GM19193 (cell line): Measurements from ENCODE around the gene GJC1.

Experiments used
- POLR2A ChIP-seq: IDR thresholded peaks from 4 replicates; pipeline ENCODE4 v1.6.1; 2011; ENCODE audit not compliant: insufficient read depth, insufficient read length; ENCODE audit errors: extremely low read depth

GJC1 gene

DNA sequence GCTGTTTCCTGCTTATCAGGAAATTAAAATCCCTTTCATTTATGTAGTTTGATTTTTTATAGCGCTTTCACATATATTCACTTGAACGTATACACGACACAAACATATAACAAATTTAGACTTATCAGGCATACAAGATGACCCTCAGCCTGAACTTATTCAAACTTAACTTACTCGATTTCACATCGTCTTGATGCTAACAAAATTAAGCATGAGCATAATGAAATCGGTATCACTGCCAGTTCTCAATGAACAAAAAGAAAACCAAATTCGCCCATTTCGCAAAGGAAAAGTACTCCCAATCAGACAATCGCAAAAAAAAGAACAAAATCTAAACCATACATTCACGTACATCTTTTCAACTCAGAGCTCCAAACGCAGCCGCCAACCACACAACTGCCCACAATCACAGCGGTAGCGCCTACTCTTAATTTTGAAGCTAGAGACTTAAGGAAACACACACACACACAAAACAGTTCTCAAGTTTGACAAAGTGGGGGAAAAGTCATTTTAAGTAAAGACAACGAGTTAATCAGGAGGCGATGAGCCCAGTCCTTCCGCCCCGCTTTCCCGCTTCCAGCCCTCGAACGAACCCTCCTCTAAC is 1.1 kb downstream of the GJC1 start:
- no peak for TF ChIP-seq POLR2A

GRCh38 chr17:44827863-44828262 is 2.2 kb downstream of the GJC1 start:
- no peak for TF ChIP-seq POLR2A

DNA sequence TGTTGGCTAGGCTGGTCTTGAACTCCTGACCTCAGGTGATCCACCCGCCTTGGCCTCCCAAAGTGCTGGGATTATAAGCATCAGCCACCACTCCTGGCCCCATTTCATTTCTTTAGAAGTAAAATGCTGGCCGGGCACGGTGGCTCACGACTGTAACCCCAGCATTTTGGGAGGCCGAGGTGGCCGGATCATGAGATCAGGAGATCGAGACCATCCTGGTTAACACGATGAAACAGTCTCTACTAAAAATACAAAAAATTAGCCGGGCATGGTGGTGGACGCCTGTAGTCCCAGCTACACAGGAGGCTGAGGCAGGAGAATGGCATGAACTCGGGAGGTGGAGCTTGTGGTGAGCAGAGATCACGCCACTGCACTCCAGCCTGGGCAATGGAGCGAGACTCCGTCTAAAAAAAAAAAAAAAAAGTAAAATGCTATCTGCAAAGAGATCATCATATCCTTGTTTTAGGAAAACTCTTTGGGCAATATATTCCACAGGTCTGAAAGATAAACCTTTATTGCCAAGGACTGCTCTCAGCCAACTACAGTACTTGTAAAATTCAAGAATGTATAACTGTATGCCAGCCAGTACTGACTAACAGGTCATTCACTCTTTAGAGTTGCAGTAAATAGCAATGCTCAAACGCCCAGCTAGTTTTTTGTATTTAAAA is 3.8 kb downstream of the GJC1 start:
- TF ChIP-seq POLR2A, result no peak

DNA sequence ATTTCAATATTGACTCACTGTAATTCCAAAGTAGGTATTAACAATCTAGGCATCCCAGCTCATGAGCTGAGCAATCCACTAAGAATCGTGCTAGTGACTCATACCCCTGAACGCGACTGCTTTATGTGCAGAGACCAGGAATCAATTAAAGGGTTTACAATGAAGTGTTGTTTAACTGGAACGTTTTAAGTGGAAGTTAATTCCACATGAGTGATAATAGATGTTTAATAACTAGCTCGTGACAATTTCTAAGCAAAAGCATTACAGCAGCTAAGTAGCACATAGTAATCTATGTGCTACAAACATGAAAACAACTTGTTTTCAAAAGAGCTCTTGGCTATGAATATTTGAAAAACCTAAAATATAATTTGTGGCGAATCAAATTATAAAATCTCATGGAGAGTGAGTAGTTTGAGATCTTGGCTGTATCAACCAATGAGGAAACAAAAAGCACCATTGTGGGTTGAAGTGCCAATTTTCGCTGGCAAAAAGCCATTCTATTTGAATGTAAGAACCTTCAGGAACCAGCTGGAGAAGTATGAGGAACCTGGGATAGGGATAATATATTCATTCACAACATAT is 9.4 kb downstream of the GJC1 start:
- TF ChIP-seq POLR2A, result no peak

- TF ChIP-seq POLR2A, result no peak
These were observed 17.8 kb downstream of the GJC1 start for GRCh38 chr17:44812263-44812662.

DNA sequence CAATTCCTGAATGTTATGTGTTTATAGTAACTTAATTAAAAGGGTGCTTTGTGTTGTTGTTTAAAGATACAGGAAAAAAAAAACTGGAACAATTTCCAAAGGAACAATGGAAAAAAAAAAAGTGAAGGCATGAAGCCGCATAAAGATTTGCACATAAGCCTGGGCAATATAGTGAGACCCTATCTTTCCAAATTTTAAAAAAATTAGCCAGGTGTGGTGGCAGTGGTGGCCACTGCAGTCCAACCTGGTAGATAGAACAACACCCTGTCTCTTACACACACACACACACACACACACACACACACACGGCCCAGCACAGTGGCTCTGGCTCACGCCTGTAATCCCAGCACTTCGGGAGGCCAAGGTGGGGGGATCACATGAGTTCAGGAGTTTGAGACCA is 21.9 kb downstream of the GJC1 start:
- TF ChIP-seq POLR2A, result no peak

GRCh38 chr17:44807817-44808155 is 22.3 kb downstream of the GJC1 start:
- no peak for TF ChIP-seq POLR2A

GRCh38 chr17:44807093-44807816 is 22.8 kb downstream of the GJC1 start:
- no peak for TF ChIP-seq POLR2A

GRCh38 chr17:44804302-44805089 is 25.6 kb downstream of the GJC1 start:
- TF ChIP-seq POLR2A, result no peak

DNA sequence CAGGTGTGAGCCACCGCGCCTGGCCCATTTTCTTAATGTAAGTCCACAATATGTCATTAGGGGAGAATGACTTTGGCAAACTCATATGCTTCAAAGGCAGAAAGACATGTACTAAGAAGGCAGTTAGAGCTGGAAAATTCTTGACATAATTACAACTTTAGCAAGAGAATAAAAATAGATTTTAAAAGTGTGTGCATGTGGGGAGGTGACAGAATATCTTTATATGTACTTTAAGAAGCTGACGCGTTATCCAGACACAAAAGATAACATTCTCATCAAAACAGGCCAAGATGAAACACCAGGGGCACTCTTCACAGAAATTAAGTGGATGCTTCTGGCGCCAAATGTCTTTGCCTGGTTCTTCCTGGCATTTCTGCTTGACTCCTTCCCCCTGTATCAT is 28.2 kb downstream of the GJC1 start:
- TF ChIP-seq POLR2A, result no peak

DNA sequence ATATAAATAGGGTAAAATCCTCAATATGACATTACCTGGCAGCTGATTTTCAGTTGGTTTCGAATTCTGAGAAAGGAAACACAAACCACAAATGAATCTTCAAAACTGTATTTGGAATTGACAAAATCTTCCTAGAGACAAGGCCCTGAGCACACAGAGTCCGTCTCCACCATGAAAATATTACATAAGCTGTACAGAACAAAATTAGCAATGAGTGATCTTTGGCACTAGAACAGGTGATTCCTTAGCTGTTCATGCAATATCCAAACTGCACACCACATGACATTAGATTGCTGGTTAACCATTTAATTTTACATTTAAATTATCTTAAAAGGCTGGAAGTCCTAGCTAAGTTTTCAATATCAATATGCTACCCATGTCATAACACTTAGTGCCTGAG is 31.7 kb downstream of the GJC1 start:
- TF ChIP-seq POLR2A, result no peak

DNA sequence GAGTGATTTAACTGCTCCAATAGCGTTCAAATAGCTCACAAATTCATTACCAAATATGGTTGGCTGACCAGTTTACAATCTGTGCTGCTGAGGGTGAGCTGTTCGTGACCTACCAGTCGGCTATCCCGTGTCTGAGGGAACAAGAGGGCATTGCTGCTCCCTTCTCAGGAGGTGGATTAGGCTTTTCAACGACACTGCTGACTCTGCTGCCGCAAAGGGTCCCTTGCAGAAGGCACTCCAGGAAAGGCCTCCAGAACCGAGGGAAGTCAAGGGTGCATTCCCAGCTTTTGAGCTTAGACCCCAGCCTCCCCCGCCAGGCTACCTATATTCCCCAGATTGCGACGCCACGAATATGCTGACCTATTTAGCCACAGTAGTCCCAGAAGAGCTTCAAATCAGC is 32.3 kb downstream of the GJC1 start:
- TF ChIP-seq POLR2A, result no peak

DNA sequence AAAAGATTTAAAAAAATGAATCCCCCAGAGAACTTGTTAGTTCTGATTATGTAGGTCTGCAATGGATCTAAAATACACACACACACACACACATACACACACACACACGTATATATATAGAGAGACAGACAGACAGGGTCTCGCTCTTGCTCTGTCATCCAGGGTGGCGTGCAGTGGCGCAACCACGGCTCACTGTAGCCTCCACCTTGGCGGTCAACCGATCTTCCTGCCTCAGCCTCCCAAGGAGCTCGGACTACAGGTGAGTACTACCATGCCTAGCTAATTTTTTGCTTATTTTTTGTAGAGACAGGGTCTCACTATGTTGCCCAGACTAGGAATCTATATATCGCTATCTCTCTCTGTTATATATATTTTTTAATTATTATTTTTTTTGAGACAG is 33.4 kb downstream of the GJC1 start:
- no peak for TF ChIP-seq POLR2A

DNA sequence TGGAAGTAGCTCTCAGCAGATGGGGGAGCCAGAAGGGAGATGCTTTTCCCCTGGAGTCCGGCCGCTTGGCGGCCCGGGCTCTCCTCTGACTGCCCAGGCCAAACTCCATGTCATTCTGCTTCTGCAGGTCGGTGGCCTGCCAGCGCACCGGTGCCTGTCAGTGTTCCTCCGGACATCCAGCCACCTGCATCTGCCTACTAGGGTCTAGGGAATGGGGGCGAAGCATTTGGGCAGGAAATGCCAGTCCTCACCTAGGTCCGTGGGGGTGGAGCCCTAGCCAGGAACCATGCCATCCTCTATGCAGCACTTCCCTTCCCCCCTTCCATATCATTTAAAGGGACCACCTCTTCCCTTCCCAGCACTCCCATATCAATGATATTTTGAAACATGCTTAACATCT is 34.2 kb downstream of the GJC1 start:
- no peak for TF ChIP-seq POLR2A

DNA sequence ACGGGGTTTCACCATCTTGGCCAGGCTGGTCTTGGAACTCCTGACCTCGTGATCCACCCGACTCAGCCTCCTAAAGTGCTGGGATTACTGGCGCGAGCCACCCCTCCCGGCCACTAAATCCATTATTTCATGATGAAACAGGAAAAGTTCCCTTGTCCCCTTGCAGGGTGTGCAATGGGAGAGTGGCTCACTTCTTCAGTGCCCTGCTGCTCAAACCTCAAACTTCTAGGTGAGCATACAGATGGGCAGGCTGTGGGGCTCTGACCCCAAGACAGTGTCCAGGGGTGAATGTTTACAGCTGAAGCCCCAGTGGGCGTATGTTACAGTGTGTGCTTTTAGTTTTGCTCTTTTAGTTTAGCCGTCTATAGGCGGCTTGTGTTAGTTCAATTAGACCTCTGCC is 34.7 kb downstream of the GJC1 start:
- no peak for TF ChIP-seq POLR2A
